Esophagus squamous epithelium (tissue), 4 donors: ENCODE results near the gene STAT5B.

Experiments used
- POLR2A ChIP-seq, 4 donors: fragments of 450-650 bp; IDR thresholded peaks; one replicate each; pipeline ENCODE4 v1.6.1; 2017; ENCODE audit warnings: antibody characterized with exemption in 4 of 4, mild to moderate bottlenecking in 4 of 4, moderate library complexity in 3 of 4
- TF ChIP-seq, protein P1 (sequence below), 6 experiments: fragments of 450-650 bp in 4 of 6; fragments of 200-600 bp in 2 of 6; sonication (generic) in 2 of 6; IDR thresholded peaks; one replicate each; pipeline ENCODE4 v1.5.1; 2016 to 2019; ENCODE audit warnings: antibody characterized with exemption in 6 of 6, mild to moderate bottlenecking in 4 of 6, moderate library complexity in 4 of 6

DNA sequence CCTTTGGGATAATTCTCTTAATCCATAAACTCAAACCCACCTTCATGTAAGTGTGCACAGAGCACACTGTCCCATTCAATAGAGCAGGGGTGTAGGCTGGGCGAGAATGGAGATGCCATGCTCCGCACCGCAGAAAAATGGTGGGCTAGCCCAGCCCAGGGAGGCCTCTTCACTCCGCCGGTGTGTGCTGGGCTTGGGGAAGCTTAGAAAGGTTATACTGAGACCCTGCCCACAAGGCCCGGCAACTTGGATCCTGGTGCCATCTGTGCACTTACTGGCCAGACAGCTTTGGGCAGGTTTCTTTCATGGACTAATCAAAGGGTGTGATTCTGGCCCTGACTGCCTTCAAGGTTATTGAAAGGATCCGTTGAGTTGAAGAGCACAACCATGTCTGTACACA is 8.4 kb upstream of the STAT5B start:
- TF ChIP-seq POLR2A (IDR thresholded peaks at IDR 0.05): no peak
- TF ChIP-seq, protein P1, sequence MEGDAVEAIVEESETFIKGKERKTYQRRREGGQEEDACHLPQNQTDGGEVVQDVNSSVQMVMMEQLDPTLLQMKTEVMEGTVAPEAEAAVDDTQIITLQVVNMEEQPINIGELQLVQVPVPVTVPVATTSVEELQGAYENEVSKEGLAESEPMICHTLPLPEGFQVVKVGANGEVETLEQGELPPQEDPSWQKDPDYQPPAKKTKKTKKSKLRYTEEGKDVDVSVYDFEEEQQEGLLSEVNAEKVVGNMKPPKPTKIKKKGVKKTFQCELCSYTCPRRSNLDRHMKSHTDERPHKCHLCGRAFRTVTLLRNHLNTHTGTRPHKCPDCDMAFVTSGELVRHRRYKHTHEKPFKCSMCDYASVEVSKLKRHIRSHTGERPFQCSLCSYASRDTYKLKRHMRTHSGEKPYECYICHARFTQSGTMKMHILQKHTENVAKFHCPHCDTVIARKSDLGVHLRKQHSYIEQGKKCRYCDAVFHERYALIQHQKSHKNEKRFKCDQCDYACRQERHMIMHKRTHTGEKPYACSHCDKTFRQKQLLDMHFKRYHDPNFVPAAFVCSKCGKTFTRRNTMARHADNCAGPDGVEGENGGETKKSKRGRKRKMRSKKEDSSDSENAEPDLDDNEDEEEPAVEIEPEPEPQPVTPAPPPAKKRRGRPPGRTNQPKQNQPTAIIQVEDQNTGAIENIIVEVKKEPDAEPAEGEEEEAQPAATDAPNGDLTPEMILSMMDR (IDR thresholded peaks at IDR 0.05): no peak
